ENCODE measurements around the gene APAF1. TPM values are rescaled to one million over a fixed set of nuclear protein-coding genes. Genes with fewer than 3 reads are reported as not detected.
"Not testable (repeated sequence)": the region's sequence is repeated elsewhere in the genome, so short reads cannot be mapped to it uniquely, and the experiment has no call there.

APAF1 gene
- total and polyA plus RNA-seq, 2 donors from 2014 or later = 4.6 to 16.1 TPM

- no peak for FAIRE-seq
- no peak for TF ChIP-seq CTCF (IDR thresholded peaks at IDR 0.05; ENCODE audit: borderline replicate concordance, extremely low read depth, insufficient read depth)
- intact Hi-C loops (cut with DNase I) = no loop called here
- no peak overlapping the region for H3K4me3 ChIP-seq (ENCODE audit: low read length in 3 of 3)
- no peak overlapping the region for H3K9ac ChIP-seq (ENCODE audit: low read length in 3 of 3)
- H3K27ac ChIP-seq (ENCODE audit: low read depth in 2 of 2, low read length in 2 of 2) = no peak overlapping the region
- H3K27me3 ChIP-seq (ENCODE audit: control insufficient read depth, insufficient read depth, low read length) = no peaks in the 10 kb centered on the region
- DNase-seq = no peak
- H3K4me1 ChIP-seq (ENCODE audit: control insufficient read depth in 2 of 3, insufficient read depth in 2 of 3, low read depth in 1 of 3, low read length in 3 of 3) = no peaks in the 10 kb centered on the region
- no peaks in the 10 kb centered on the region for H3K36me3 ChIP-seq (ENCODE audit: control insufficient read depth in 2 of 3, insufficient read depth in 3 of 3, low read length in 3 of 3)
- no peaks in the 10 kb centered on the region for H3K9me3 ChIP-seq (ENCODE audit: control insufficient read depth in 2 of 3, insufficient read depth in 1 of 3, low read length in 3 of 3)
These were observed 5.6 kb upstream of the APAF1 start for GRCh38 chr12:98639491-98639890.

DNA sequence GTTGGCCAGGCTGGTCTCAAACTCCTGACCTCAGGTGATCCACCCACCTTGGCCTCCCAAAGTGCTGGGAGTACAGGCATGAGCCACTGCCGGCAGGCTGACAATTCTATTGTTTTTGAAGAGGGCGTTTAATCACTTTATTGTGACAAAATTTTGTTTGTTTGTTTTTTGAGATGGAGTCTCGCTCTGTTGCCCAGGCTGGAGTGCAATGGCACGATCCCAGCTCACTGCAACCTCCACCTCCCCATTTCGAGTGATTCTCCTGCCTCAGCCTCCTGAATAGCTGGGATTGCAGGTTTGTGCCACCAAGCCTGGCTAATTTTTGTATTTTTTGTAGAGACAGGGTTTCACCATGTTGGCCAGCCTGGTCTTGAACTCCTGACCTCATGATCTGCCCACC is 2.3 kb upstream of the APAF1 start:
- FAIRE-seq; H3K4me3 ChIP-seq (ENCODE audit: low read length in 3 of 3); H3K27me3 ChIP-seq (ENCODE audit: control insufficient read depth, insufficient read depth, low read length); H3K4me1 ChIP-seq (ENCODE audit: control insufficient read depth in 2 of 3, insufficient read depth in 2 of 3, low read depth in 1 of 3, low read length in 3 of 3); H3K36me3 ChIP-seq (ENCODE audit: control insufficient read depth in 2 of 3, insufficient read depth in 3 of 3, low read length in 3 of 3); H3K27ac ChIP-seq (ENCODE audit: low read depth in 2 of 2, low read length in 2 of 2); H3K9ac ChIP-seq (ENCODE audit: low read length in 3 of 3); DNase-seq; H3K9me3 ChIP-seq (ENCODE audit: control insufficient read depth in 2 of 3, insufficient read depth in 1 of 3, low read length in 3 of 3): not testable (repeated sequence)
- intact Hi-C loops (cut with DNase I) = loop anchor here (10.0 kb wide), 1 partner anchor 48 kb away; the partner anchor contains the start of gene SLC25A3

- Histone ChIP-seq H3K27ac (ENCODE audit: low read depth in 2 of 2, low read length in 2 of 2) (peak overlapping the region; percentile 56 to 87), H3K27me3 (ENCODE audit: control insufficient read depth, insufficient read depth, low read length) (no peaks in the 10 kb centered on the region), H3K36me3 (ENCODE audit: control insufficient read depth in 2 of 3, insufficient read depth in 3 of 3, low read length in 3 of 3) (peaks cover 0 to 2% (median 1%) of the 10 kb centered on the region in 3 donors), H3K4me1 (ENCODE audit: control insufficient read depth in 2 of 3, insufficient read depth in 2 of 3, low read depth in 1 of 3, low read length in 3 of 3) (no peaks in the 10 kb centered on the region), H3K4me3 (ENCODE audit: low read length in 3 of 3) (peak overlapping the region; percentile 70 to 85 (median 76)), H3K9me3 (ENCODE audit: control insufficient read depth in 2 of 3, insufficient read depth in 1 of 3, low read length in 3 of 3) (no peaks in the 10 kb centered on the region), H3K9ac (ENCODE audit: low read length in 3 of 3) (peak overlapping the region; percentile 8 to 78 (median 64))
- DNase-seq (peak in 1 of 5 donors; percentile 82), FAIRE-seq (no peak)
- intact Hi-C loops (cut with DNase I) = loop anchor here (10.0 kb wide), 1 partner anchor 50 kb away; the partner anchor contains the start of gene SLC25A3
- no peak for TF ChIP-seq CTCF (IDR thresholded peaks at IDR 0.05; ENCODE audit: borderline replicate concordance, extremely low read depth, insufficient read depth)
These were observed 718 bp upstream of the APAF1 start for GRCh38 chr12:98644433-98644711.

- DNase-seq = peak in 2 of 5 donors; percentile 41 to 49
- TF ChIP-seq CTCF (IDR thresholded peaks at IDR 0.05; ENCODE audit: borderline replicate concordance, extremely low read depth, insufficient read depth) = no peak
These were observed 530 bp downstream of the APAF1 start for GRCh38 chr12:98645572-98646067.

More at GRCh38 chr12:98645572-98646067, 530 bp downstream of the APAF1 start:
- no peaks in the 10 kb centered on the region for H3K27me3 ChIP-seq (ENCODE audit: control insufficient read depth, insufficient read depth, low read length)
- intact Hi-C loops (cut with DNase I) = loop anchor here (10.0 kb wide), 1 partner anchor 51 kb away; the partner anchor contains the start of gene SLC25A3
- no peaks in the 10 kb centered on the region for H3K4me1 ChIP-seq (ENCODE audit: control insufficient read depth in 2 of 3, insufficient read depth in 2 of 3, low read depth in 1 of 3, low read length in 3 of 3)
- H3K36me3 ChIP-seq (ENCODE audit: control insufficient read depth in 2 of 3, insufficient read depth in 3 of 3, low read length in 3 of 3) = peaks cover 3 to 8% (median 7%) of the 10 kb centered on the region in 3 donors
- peak overlapping the region; percentile 76 to 88 (median 87) for H3K4me3 ChIP-seq (ENCODE audit: low read length in 3 of 3)
- no peak for FAIRE-seq
- H3K9me3 ChIP-seq (ENCODE audit: control insufficient read depth in 2 of 3, insufficient read depth in 1 of 3, low read length in 3 of 3) = no peaks in the 10 kb centered on the region
- peak overlapping the region; percentile 43 to 76 (median 61) for H3K9ac ChIP-seq (ENCODE audit: low read length in 3 of 3)
- H3K27ac ChIP-seq (ENCODE audit: low read depth in 2 of 2, low read length in 2 of 2) = peak overlapping the region in 1 of 2 donors; percentile 79

All from kidney (tissue), 14 donors.